Osteocyte (in vitro differentiated cells): ENCODE data around the gene HAPLN3. TPM values are rescaled to one million over a fixed set of nuclear protein-coding genes. Genes with fewer than 3 reads are reported as not detected.

Experiments
- DNase-seq: peaks from one replicate; pipeline ENCODE4 v3.0.0; 2021; ENCODE audit warnings: mixed read lengths; ENCODE audit not compliant: unreplicated experiment; ENCODE audit errors: extremely low spot score
- H3K27ac Mint-ChIP-seq: one replicate; pipeline ENCODE4 v1.8.0; 2021; ENCODE audit warnings: mild to moderate bottlenecking, mixed read lengths; ENCODE audit not compliant: unreplicated experiment
- H3K27me3 Mint-ChIP-seq: one replicate; pipeline ENCODE4 v1.8.0; 2021; ENCODE audit warnings: mixed read lengths; ENCODE audit not compliant: unreplicated experiment
- H3K36me3 Mint-ChIP-seq: one replicate; pipeline ENCODE4 v1.8.0; 2021; ENCODE audit warnings: mixed read lengths; ENCODE audit not compliant: unreplicated experiment
- H3K4me1 Mint-ChIP-seq: one replicate; pipeline ENCODE4 v1.8.0; 2021; ENCODE audit warnings: mixed read lengths; ENCODE audit not compliant: unreplicated experiment
- H3K4me3 Mint-ChIP-seq: one replicate; pipeline ENCODE4 v1.8.0; 2021; ENCODE audit warnings: mild to moderate bottlenecking, moderate library complexity, mixed read lengths; ENCODE audit not compliant: unreplicated experiment
- H3K9me3 Mint-ChIP-seq: one replicate; pipeline ENCODE4 v1.8.0; 2021; ENCODE audit warnings: mixed read lengths; ENCODE audit not compliant: unreplicated experiment
- total RNA-seq: library from RNA; stranded (reverse); gene quantifications from 2 replicates; pipeline ENCODE4 v1.2.1, GENCODE V29; 2021
- TF ChIP-seq, protein P1 (sequence below): fragments of 200-600 bp; sonication (generic); IDR thresholded peaks from 2 replicates; pipeline ENCODE4 v1.5.0; 2021; ENCODE audit warnings: antibody characterized with exemption, mild to moderate bottlenecking, moderate library complexity

Gene HAPLN3
- total RNA-seq, 1 donor from 2014 or later = 41.3 TPM

DNA sequence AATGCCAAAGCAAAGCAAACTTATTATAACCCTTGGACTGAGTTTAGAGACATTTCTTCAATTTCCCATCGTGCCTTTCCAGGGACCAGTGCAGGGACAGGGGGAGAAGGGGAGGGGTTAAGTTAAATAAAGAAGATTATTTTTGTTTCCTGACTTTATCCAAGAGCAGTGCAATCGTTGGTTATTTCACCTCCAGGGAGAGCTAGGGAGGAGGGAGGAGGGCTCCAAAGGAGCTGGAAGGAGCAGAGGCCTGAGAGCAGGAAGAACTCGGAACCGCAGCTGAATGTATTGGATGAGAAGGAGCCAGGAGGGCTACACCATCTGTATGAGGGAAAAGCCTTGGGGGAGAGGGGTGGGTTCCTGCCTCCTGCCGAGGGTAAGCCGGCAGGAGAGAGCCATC, 20.7 kb downstream of the HAPLN3 start:
- Mint-ChIP-seq H3K4me1 (no peaks in the 10 kb centered on the region), H3K27ac (no peak overlapping the region), H3K27me3 (peaks cover 4% of the 10 kb centered on the region), H3K9me3 (no peaks in the 10 kb centered on the region), H3K36me3 (peaks cover 2% of the 10 kb centered on the region), H3K4me3 (no peak overlapping the region)
- TF ChIP-seq, protein P1, sequence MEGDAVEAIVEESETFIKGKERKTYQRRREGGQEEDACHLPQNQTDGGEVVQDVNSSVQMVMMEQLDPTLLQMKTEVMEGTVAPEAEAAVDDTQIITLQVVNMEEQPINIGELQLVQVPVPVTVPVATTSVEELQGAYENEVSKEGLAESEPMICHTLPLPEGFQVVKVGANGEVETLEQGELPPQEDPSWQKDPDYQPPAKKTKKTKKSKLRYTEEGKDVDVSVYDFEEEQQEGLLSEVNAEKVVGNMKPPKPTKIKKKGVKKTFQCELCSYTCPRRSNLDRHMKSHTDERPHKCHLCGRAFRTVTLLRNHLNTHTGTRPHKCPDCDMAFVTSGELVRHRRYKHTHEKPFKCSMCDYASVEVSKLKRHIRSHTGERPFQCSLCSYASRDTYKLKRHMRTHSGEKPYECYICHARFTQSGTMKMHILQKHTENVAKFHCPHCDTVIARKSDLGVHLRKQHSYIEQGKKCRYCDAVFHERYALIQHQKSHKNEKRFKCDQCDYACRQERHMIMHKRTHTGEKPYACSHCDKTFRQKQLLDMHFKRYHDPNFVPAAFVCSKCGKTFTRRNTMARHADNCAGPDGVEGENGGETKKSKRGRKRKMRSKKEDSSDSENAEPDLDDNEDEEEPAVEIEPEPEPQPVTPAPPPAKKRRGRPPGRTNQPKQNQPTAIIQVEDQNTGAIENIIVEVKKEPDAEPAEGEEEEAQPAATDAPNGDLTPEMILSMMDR = no peak
- no peak for DNase-seq

DNA sequence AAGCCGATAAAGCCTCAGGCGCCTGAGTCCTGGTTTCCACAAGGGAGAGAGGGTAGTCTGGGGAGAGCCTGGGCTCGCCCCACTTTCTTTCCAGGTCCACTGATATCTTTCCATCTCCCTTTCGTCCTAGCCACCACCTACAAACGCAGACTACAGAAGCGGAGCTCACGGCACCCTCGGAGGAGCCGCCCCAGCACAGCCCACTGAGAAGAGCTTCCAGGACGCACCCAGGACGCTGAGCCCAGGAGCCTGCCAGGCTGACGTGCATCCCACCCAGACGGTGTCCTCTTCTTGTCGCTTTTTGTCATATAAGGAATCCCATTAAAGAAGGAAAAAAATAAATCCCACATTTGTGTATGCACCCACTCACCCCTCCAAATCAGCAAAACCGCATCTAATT, 21.1 kb downstream of the HAPLN3 start:
- peaks cover 4% of the 10 kb centered on the region for H3K27me3 Mint-ChIP-seq
- H3K36me3 Mint-ChIP-seq = peaks cover 2% of the 10 kb centered on the region
- H3K9me3 Mint-ChIP-seq = no peaks in the 10 kb centered on the region
- TF ChIP-seq, protein P1 = no peak
- no peaks in the 10 kb centered on the region for H3K4me1 Mint-ChIP-seq
- DNase-seq = no peak
- H3K4me3 Mint-ChIP-seq = no peak overlapping the region
- H3K27ac Mint-ChIP-seq = no peak overlapping the region

DNA sequence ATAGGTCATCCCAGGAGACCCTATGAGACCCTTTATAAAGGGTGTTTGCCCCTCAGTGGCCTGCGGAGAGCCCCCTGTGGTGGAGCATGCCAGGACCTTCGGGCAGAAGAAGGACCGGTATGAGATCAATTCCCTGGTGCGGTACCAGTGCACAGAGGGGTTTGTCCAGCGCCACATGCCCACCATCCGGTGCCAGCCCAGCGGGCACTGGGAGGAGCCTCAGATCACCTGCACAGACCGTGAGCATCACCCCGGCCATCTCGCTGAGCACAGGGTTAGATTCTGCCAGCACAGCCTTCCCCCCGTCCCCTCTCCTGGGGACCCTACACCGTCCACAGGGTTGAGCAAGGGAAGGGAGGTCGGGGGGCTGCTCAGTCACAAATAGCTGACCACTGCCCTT, 21.6 kb downstream of the HAPLN3 start:
- peaks cover 4% of the 10 kb centered on the region for H3K27me3 Mint-ChIP-seq
- DNase-seq = no peak
- no peak overlapping the region for H3K4me3 Mint-ChIP-seq
- H3K9me3 Mint-ChIP-seq = no peaks in the 10 kb centered on the region
- H3K27ac Mint-ChIP-seq = no peak overlapping the region
- TF ChIP-seq, protein P1 = no peak
- H3K36me3 Mint-ChIP-seq = peaks cover 2% of the 10 kb centered on the region
- no peaks in the 10 kb centered on the region for H3K4me1 Mint-ChIP-seq

DNA sequence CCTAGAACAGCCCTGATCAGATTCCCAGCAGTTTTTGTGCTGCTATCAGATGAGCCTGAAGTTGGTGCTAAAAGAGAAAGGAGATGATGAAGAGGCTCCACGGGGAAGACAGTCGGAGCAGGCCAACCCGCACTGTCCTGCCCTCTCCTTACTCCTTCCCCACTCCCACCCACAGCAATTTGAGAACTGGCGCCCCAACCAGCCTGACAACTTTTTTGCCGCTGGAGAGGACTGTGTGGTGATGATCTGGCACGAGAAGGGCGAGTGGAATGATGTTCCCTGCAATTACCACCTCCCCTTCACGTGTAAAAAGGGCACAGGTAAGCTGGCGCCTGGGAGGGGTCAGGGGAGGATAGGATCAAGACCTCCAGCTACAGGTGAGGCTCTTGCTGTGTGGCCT, 22.6 kb downstream of the HAPLN3 start:
- no peaks in the 10 kb centered on the region for H3K9me3 Mint-ChIP-seq
- TF ChIP-seq, protein P1 = no peak
- peaks cover 4% of the 10 kb centered on the region for H3K27me3 Mint-ChIP-seq
- no peak overlapping the region for H3K4me3 Mint-ChIP-seq
- DNase-seq = no peak
- H3K36me3 Mint-ChIP-seq = peaks cover 2% of the 10 kb centered on the region
- H3K4me1 Mint-ChIP-seq = no peaks in the 10 kb centered on the region
- H3K27ac Mint-ChIP-seq = no peak overlapping the region

DNA sequence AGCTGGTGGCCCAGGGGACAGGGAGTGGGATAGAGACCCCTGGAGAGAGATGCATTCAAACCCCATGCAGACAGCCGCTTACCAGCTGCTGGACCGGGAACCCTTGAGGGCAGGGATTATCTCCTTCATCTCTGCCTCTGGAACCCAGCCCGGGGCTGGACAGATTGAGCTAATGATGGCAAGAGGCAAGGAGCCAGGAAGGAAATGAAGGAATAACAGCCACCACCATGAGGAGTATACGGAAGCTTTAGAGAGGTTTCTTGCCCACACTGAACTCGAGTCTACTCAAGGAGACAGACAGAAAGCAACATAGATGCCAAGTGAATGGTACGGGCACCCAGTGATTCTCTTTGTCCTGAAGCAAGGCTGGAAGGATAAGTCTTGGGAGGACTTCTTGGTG, 23.2 kb downstream of the HAPLN3 start:
- Mint-ChIP-seq H3K9me3 (no peaks in the 10 kb centered on the region), H3K4me3 (no peak overlapping the region), H3K36me3 (peaks cover 2% of the 10 kb centered on the region), H3K27me3 (peaks cover 7% of the 10 kb centered on the region), H3K27ac (no peak overlapping the region), H3K4me1 (no peaks in the 10 kb centered on the region)
- TF ChIP-seq, protein P1 = no peak
- DNase-seq = no peak
